ENCODE results near the gene TMSB4Y.

TMSB4Y gene

GRCh38 chrY:13718996-13719395 lies 15.3 kb downstream of the TMSB4Y start:
- Histone ChIP-seq H4K20me1 (ENCODE audit: insufficient read depth, low read length) (no peaks in the 10 kb centered on the region), H3K9me3 (ENCODE audit: insufficient read depth, low read length, severe bottlenecking) (no peaks in the 10 kb centered on the region), H3K36me3 (ENCODE audit: insufficient read depth, low read length) (no peaks in the 10 kb centered on the region), H3K79me2 (ENCODE audit: insufficient read depth, low read length) (peaks cover 5% of the 10 kb centered on the region; the same call in 1 of the 2 replicates), H3K9ac (ENCODE audit: low read depth, low read length) (no peak overlapping the region), H3K4me2 (ENCODE audit: insufficient read depth, low read length) (no peak overlapping the region), H3K4me1 (ENCODE audit: insufficient read depth, low read length) (no peaks in the 10 kb centered on the region), H3K27ac (ENCODE audit: low read length) (no peak overlapping the region), H3K4me3 (ENCODE audit: low read depth in 1 of 2, low read length in 2 of 2) (no peak overlapping the region), H2AFZ (ENCODE audit: low read depth, low read length) (no peak overlapping the region), H3K27me3 (ENCODE audit: insufficient read depth, low read length, poor library complexity) (no peaks in the 10 kb centered on the region)
- TF ChIP-seq EZH2 (IDR thresholded peaks at IDR 0.05; ENCODE audit: borderline replicate concordance, low read depth, low read length, severe bottlenecking): no peak
- TF ChIP-seq, protein P1, sequence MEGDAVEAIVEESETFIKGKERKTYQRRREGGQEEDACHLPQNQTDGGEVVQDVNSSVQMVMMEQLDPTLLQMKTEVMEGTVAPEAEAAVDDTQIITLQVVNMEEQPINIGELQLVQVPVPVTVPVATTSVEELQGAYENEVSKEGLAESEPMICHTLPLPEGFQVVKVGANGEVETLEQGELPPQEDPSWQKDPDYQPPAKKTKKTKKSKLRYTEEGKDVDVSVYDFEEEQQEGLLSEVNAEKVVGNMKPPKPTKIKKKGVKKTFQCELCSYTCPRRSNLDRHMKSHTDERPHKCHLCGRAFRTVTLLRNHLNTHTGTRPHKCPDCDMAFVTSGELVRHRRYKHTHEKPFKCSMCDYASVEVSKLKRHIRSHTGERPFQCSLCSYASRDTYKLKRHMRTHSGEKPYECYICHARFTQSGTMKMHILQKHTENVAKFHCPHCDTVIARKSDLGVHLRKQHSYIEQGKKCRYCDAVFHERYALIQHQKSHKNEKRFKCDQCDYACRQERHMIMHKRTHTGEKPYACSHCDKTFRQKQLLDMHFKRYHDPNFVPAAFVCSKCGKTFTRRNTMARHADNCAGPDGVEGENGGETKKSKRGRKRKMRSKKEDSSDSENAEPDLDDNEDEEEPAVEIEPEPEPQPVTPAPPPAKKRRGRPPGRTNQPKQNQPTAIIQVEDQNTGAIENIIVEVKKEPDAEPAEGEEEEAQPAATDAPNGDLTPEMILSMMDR (IDR thresholded peaks at IDR 0.05; ENCODE audit: borderline replicate concordance, extremely low read depth, low read length, poor library complexity, severe bottlenecking): no peak
- no peak for DNase-seq
- no peak for ATAC-seq (ENCODE audit: insufficient read depth, low read depth)

GRCh38 chrY:13729517-13729916 lies 25.8 kb downstream of the TMSB4Y start:
- H3K36me3 ChIP-seq (ENCODE audit: insufficient read depth, low read length): no peaks in the 10 kb centered on the region
- DNase-seq: peak; percentile 9
- H3K9ac ChIP-seq (ENCODE audit: low read depth, low read length): no peak overlapping the region
- H2AFZ ChIP-seq (ENCODE audit: low read depth, low read length): no peak overlapping the region
- ATAC-seq (ENCODE audit: insufficient read depth, low read depth): no peak
- no peaks in the 10 kb centered on the region for H3K27me3 ChIP-seq (ENCODE audit: insufficient read depth, low read length, poor library complexity)
- TF ChIP-seq, protein P1 (IDR thresholded peaks at IDR 0.05; ENCODE audit: borderline replicate concordance, extremely low read depth, low read length, poor library complexity, severe bottlenecking): peak; percentile 32
- TF ChIP-seq EZH2 (IDR thresholded peaks at IDR 0.05; ENCODE audit: borderline replicate concordance, low read depth, low read length, severe bottlenecking): no peak
- H3K4me1 ChIP-seq (ENCODE audit: insufficient read depth, low read length): no peaks in the 10 kb centered on the region
- no peaks in the 10 kb centered on the region for H3K79me2 ChIP-seq (ENCODE audit: insufficient read depth, low read length)
- no peak overlapping the region for H3K4me3 ChIP-seq (ENCODE audit: low read depth in 1 of 2, low read length in 2 of 2)
- H4K20me1 ChIP-seq (ENCODE audit: insufficient read depth, low read length): no peaks in the 10 kb centered on the region
- no peak overlapping the region for H3K4me2 ChIP-seq (ENCODE audit: insufficient read depth, low read length)
- H3K9me3 ChIP-seq (ENCODE audit: insufficient read depth, low read length, severe bottlenecking): no peaks in the 10 kb centered on the region
- H3K27ac ChIP-seq (ENCODE audit: low read length): no peak overlapping the region

DNA sequence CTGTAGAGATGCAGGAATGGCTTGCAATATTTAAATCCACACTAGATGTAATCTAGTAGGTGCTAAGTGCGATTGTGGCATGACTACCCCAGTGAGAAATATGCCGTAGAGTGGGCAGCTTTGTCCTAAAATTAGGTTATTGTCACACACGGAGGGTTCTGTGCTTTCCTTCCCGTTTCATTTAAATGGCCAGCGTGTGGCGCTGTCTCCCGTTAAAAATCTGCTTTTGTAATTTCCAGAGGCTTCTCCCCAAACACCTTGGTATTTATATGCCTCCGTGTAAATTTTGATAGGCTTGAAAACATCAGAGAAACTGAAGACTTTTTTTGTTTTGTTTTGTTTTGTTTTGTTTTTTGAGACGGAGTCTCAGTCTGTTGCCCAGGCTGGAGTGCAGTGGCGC lies 34.9 kb downstream of the TMSB4Y start:
- Histone ChIP-seq H3K9me3 (ENCODE audit: insufficient read depth, low read length, severe bottlenecking) (no peaks in the 10 kb centered on the region), H3K27me3 (ENCODE audit: insufficient read depth, low read length, poor library complexity) (no peaks in the 10 kb centered on the region), H3K4me1 (ENCODE audit: insufficient read depth, low read length) (no peaks in the 10 kb centered on the region), H3K27ac (ENCODE audit: low read length) (no peak overlapping the region), H3K4me2 (ENCODE audit: insufficient read depth, low read length) (no peak overlapping the region), H3K79me2 (ENCODE audit: insufficient read depth, low read length) (no peaks in the 10 kb centered on the region), H3K9ac (ENCODE audit: low read depth, low read length) (no peak overlapping the region), H3K4me3 (ENCODE audit: low read depth in 1 of 2, low read length in 2 of 2) (no peak overlapping the region), H2AFZ (ENCODE audit: low read depth, low read length) (no peak overlapping the region), H3K36me3 (ENCODE audit: insufficient read depth, low read length) (no peaks in the 10 kb centered on the region), H4K20me1 (ENCODE audit: insufficient read depth, low read length) (no peaks in the 10 kb centered on the region)
- ATAC-seq (ENCODE audit: insufficient read depth, low read depth) (no peak), DNase-seq (peak; percentile 23)
- TF ChIP-seq EZH2 (IDR thresholded peaks at IDR 0.05; ENCODE audit: borderline replicate concordance, low read depth, low read length, severe bottlenecking): no peak
- TF ChIP-seq, protein P1 (IDR thresholded peaks at IDR 0.05; ENCODE audit: borderline replicate concordance, extremely low read depth, low read length, poor library complexity, severe bottlenecking): peak; percentile 50
